OCI-LY7 (cell line): ENCODE data around the gene PSAPL1. TPM values are rescaled to one million over a fixed set of nuclear protein-coding genes. Genes with fewer than 3 reads are reported as not detected.

Experiments used
- BruUV-seq: library from RNA; stranded (reverse); fragments of 400-500 nt; replicated peaks from 2 replicates; lab custom pipeline; 2021; lab: Mats Ljungman, UMichigan
- CTCF ChIA-PET: fragments of 300-600 bp; sonication (Branson Sonifier 250); formaldehyde crosslinking; loops from one replicate; lab custom pipeline; 2022; ENCODE audit warnings: antibody characterized with exemption; ENCODE audit not compliant: unreplicated experiment; lab: Charles Lee
- POLR2A ChIA-PET: fragments of 300-600 bp; sonication (Branson Sonifier 250); formaldehyde crosslinking; loops from one replicate; lab custom pipeline; 2022; ENCODE audit warnings: antibody characterized with exemption; lab: Charles Lee
- DNase-seq: peaks from one replicate; pipeline ENCODE4 v3.0.0-alpha.2; 2015; ENCODE audit warnings: low spot score
- H2AFZ ChIP-seq: fragments of 200-600 bp; sonication (generic), shearing (Covaris generic); 2 replicates; pipeline ENCODE4 v1.6.1; 2014; ENCODE audit warnings: mild to moderate bottlenecking, antibody characterized with exemption, low read length, moderate library complexity
- H3K27ac ChIP-seq: fragments of 200-600 bp; sonication (generic); 2 replicates; pipeline ENCODE4 v1.5.1; 2014; ENCODE audit warnings: mixed run types, low read depth, mild to moderate bottlenecking, moderate library complexity, low read length, inconsistent platforms; ENCODE audit not compliant: poor library complexity, severe bottlenecking
- H3K36me3 ChIP-seq: fragments of 200-600 bp; sonication (generic); 2 replicates; pipeline ENCODE4 v1.6.1; 2014; ENCODE audit warnings: mild to moderate bottlenecking, antibody characterized with exemption, low read length, moderate library complexity, mixed read lengths; ENCODE audit not compliant: insufficient read depth
- H3K4me1 ChIP-seq: fragments of 200-600 bp; sonication (generic); 2 replicates; pipeline ENCODE4 v1.5.1; 2014; ENCODE audit warnings: mild to moderate bottlenecking, low read length; ENCODE audit not compliant: insufficient read depth, poor library complexity, severe bottlenecking
- H3K4me2 ChIP-seq: fragments of 200-600 bp; sonication (generic); 2 replicates; pipeline ENCODE4 v1.6.1; 2014; ENCODE audit warnings: mild to moderate bottlenecking, low read length
- H3K4me3 ChIP-seq: fragments of 200-600 bp; sonication (generic); 2 replicates; pipeline ENCODE4 v1.5.1; 2014; ENCODE audit warnings: mild to moderate bottlenecking, low read depth, low read length; ENCODE audit not compliant: poor library complexity, severe bottlenecking
- H3K79me2 ChIP-seq: fragments of 200-600 bp; sonication (generic); 2 replicates; pipeline ENCODE4 v1.6.1; 2016; ENCODE audit warnings: low read depth, mild to moderate bottlenecking, low read length, moderate library complexity, mixed read lengths; ENCODE audit not compliant: insufficient read depth
- H3K9me2 ChIP-seq: fragments of 200-600 bp; sonication (generic); 2 replicates; pipeline ENCODE4 v1.6.1; 2016; ENCODE audit warnings: mild to moderate bottlenecking, low read length, mixed read lengths; ENCODE audit not compliant: insufficient read depth
- H3K9me3 ChIP-seq: fragments of 200-600 bp; sonication (generic); 2 replicates; pipeline ENCODE4 v1.6.1; 2014; ENCODE audit warnings: mild to moderate bottlenecking, mixed run types, low read length, mixed read lengths
- H4K20me1 ChIP-seq: fragments of 200-600 bp; sonication (generic); 2 replicates; pipeline ENCODE4 v1.6.1; 2014; ENCODE audit warnings: mild to moderate bottlenecking, antibody characterized with exemption, low read length, moderate library complexity, mixed read lengths; ENCODE audit not compliant: insufficient read depth
- CTCF ChIP-seq: fragments of 200-600 bp; sonication (generic); conservative IDR thresholded peaks from 2 replicates; pipeline ENCODE4 v1.5.1; 2014; ENCODE audit warnings: mild to moderate bottlenecking, antibody characterized with exemption, low read length, moderate library complexity, mixed read lengths
- EZH2phosphoT487 ChIP-seq: fragments of 200-600 bp; sonication (generic); IDR thresholded peaks from 2 replicates; pipeline ENCODE4 v1.6.1; 2018; ENCODE audit warnings: low read depth, borderline replicate concordance, mild to moderate bottlenecking, mixed run types, antibody characterized with exemption, low read length, moderate library complexity, mixed read lengths
- intact Hi-C: fragments of 100-400 bp; cut with micrococcal nuclease; formaldehyde crosslinking; loops from one replicate; pipeline ENCODE4 v1.10.0; 2022; ENCODE audit not compliant: unreplicated experiment
- total RNA-seq, 2 experiments: library from RNA; depleted of rRNA in 1 of 2; stranded (reverse); fragments of >200 nt in 1 of 2; shearing (Covaris generic) in 1 of 2; gene quantifications; 2 replicates each; pipeline ENCODE4 v1.2.3, GENCODE V29; 2014 to 2022

Gene PSAPL1
- total RNA-seq, 2 experiments from 2014 or later: not detected

GRCh38 chr4:7422898-7423180 is 11.9 kb downstream of the PSAPL1 start:
- POLR2A ChIA-PET: no interaction called here
- Histone ChIP-seq H3K9me2 (no peaks in the 10 kb centered on the region), H3K27ac (no peak overlapping the region), H3K4me3 (no peak overlapping the region), H2AFZ (no peak overlapping the region), H4K20me1 (no peaks in the 10 kb centered on the region), H3K9me3 (no peaks in the 10 kb centered on the region), H3K4me1 (no peaks in the 10 kb centered on the region), H3K36me3 (no peaks in the 10 kb centered on the region), H3K4me2 (no peak overlapping the region), H3K79me2 (no peaks in the 10 kb centered on the region)
- CTCF ChIA-PET: no interaction called here
- DNase-seq: no peak
- no peak for TF ChIP-seq EZH2phosphoT487
- no peak for TF ChIP-seq CTCF
- intact Hi-C loops: no loop called here
- no TSS peak for BruUV-seq

GRCh38 chr4:7422151-7422897 is 12.4 kb downstream of the PSAPL1 start:
- POLR2A ChIA-PET: no interaction called here
- Histone ChIP-seq H3K36me3 (no peaks in the 10 kb centered on the region), H3K9me3 (no peaks in the 10 kb centered on the region), H3K4me1 (no peaks in the 10 kb centered on the region), H3K79me2 (no peaks in the 10 kb centered on the region), H3K4me2 (no peak overlapping the region), H3K4me3 (no peak overlapping the region), H2AFZ (no peak overlapping the region), H4K20me1 (no peaks in the 10 kb centered on the region), H3K9me2 (no peaks in the 10 kb centered on the region), H3K27ac (no peak overlapping the region)
- intact Hi-C loops: no loop called here
- no peak for DNase-seq
- no peak for TF ChIP-seq EZH2phosphoT487
- no peak for TF ChIP-seq CTCF
- CTCF ChIA-PET: no interaction called here
- no TSS peak for BruUV-seq

GRCh38 chr4:7421356-7422150 is 13.2 kb downstream of the PSAPL1 start:
- no peak overlapping the region for H2AFZ ChIP-seq
- no peaks in the 10 kb centered on the region for H3K36me3 ChIP-seq
- intact Hi-C loops: no loop called here
- H3K9me2 ChIP-seq: no peaks in the 10 kb centered on the region
- no peak overlapping the region for H3K4me3 ChIP-seq
- no peak overlapping the region for H3K4me2 ChIP-seq
- ChIA-PET CTCF (no interaction called here), POLR2A (no interaction called here)
- no peak for DNase-seq
- no peaks in the 10 kb centered on the region for H3K79me2 ChIP-seq
- TF ChIP-seq CTCF: no peak
- no peak for TF ChIP-seq EZH2phosphoT487
- no peaks in the 10 kb centered on the region for H4K20me1 ChIP-seq
- BruUV-seq: no TSS peak
- H3K9me3 ChIP-seq: no peaks in the 10 kb centered on the region
- no peak overlapping the region for H3K27ac ChIP-seq
- no peaks in the 10 kb centered on the region for H3K4me1 ChIP-seq
